ENCODE measurements around the gene DYNLT5. TPM values are rescaled to one million over a fixed set of nuclear protein-coding genes. Genes with fewer than 3 reads are reported as not detected.

Gene DYNLT5
- total and polyA plus RNA-seq, 2 donors, result 1.3 to 6.8 TPM

DNA sequence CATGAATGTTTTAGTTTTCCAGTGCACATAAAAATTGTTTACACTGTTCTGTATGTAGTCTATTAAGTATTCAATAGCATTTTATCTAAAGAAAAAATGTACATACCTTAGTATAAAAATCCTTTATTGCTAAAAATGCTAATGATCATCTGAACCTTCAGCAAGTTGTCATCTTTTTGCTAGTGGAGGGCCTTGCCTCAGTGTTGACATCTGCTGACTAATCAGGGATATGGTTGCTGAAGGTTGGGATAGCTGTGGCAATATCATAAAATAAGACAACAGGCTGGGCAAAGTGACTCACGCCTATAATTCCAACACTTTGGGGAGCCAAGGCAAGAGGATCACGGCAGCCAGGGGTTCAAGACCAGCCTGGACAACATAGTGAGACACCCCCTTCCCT lies 9.0 kb downstream of the DYNLT5 start:
- WGBS, result 79% methylated on average over 2 of the region's 2 CpGs
- Histone ChIP-seq H3K36me3 (ENCODE audit: insufficient read depth) (no peaks in the 10 kb centered on the region), H3K4me1 (ENCODE audit: insufficient read depth) (no peaks in the 10 kb centered on the region), H3K4me3 (ENCODE audit: low read depth, low read length) (no peak overlapping the region), H3K27ac (ENCODE audit: low read depth) (no peak overlapping the region)
- DNase-seq (ENCODE audit: extremely low spot score), result no peak

DNA sequence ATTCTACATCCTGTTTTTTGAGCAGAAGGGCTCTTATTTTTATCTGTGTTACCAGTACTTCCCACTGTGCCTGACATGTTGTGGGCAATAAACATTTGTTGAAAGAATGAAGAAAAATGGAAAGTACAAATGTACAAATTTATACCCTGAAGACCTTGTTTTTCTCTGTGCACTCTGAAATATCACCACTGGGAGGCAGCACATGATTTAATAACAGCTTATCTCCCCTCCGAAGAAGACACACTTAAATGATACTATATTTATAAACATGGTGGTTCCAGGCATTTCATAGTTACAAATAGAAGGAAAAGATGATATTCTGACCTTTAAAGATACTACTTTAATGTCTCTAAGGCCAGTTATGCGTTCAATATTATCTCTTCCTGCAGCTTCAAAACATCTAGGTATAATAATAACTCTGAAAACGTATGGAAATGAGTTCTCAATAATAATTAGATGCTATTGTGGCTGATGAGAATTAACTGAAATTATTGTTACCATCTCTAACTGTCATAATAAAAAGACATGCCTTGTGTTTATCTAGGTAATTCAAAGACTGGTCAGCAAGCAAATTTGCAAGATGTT lies 12.8 kb downstream of the DYNLT5 start:
- Histone ChIP-seq H3K4me3 (ENCODE audit: low read depth, low read length) (no peak overlapping the region), H3K27ac (ENCODE audit: low read depth) (no peak overlapping the region), H3K4me1 (ENCODE audit: insufficient read depth) (no peaks in the 10 kb centered on the region), H3K36me3 (ENCODE audit: insufficient read depth) (no peaks in the 10 kb centered on the region)
- WGBS, result 19% methylated on average over 3 of the region's 3 CpGs
- DNase-seq (ENCODE audit: extremely low spot score), result no peak

DNA sequence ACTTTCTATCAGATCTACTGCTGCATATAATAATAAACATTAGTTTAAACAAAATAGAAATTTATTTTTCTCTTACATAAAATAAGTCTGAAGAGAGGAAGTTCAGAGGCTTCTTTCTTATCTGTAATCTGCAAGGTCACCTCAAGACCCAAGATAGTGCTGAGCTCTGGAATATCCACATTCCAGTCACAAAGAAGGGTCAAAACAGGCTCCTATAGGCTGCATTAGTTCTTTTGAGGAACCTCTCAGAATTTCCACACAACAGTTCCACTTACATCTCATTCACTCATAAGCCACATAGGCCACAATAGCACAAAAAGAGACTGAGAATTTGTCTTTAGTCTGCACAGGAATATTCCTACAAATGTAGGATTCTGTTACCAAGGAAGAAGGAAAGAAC lies 15.4 kb downstream of the DYNLT5 start:
- H3K36me3 ChIP-seq (ENCODE audit: insufficient read depth), result no peaks in the 10 kb centered on the region
- H3K4me1 ChIP-seq (ENCODE audit: insufficient read depth), result no peaks in the 10 kb centered on the region
- H3K4me3 ChIP-seq (ENCODE audit: low read depth, low read length), result no peak overlapping the region
- H3K27ac ChIP-seq (ENCODE audit: low read depth), result no peak overlapping the region
- no peak for DNase-seq (ENCODE audit: extremely low spot score)

DNA sequence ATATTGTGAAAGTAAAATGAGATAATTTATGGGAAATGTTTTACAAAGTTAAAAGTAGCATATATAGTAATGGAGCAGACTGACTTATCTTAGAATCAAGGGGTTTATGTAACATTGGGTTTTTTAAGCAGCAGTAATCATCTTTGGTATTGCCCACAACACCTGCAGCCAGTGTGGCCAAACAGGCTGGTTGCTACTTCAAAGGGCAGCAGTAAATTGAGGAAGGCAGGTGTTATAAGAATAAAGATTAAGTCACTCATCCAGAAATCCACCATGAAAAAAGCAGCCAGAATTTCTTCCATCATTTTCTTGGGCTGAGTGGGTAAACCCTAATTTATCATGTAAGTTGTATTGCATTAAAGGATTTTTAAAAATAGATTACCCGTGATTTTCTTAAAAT lies 16.7 kb downstream of the DYNLT5 start:
- 94% methylated on average over 1 of the region's 1 CpG for WGBS
- no peaks in the 10 kb centered on the region for H3K4me1 ChIP-seq (ENCODE audit: insufficient read depth)
- no peaks in the 10 kb centered on the region for H3K36me3 ChIP-seq (ENCODE audit: insufficient read depth)
- no peak overlapping the region for H3K4me3 ChIP-seq (ENCODE audit: low read depth, low read length)
- H3K27ac ChIP-seq (ENCODE audit: low read depth), result no peak overlapping the region
- DNase-seq (ENCODE audit: extremely low spot score), result no peak

DNA sequence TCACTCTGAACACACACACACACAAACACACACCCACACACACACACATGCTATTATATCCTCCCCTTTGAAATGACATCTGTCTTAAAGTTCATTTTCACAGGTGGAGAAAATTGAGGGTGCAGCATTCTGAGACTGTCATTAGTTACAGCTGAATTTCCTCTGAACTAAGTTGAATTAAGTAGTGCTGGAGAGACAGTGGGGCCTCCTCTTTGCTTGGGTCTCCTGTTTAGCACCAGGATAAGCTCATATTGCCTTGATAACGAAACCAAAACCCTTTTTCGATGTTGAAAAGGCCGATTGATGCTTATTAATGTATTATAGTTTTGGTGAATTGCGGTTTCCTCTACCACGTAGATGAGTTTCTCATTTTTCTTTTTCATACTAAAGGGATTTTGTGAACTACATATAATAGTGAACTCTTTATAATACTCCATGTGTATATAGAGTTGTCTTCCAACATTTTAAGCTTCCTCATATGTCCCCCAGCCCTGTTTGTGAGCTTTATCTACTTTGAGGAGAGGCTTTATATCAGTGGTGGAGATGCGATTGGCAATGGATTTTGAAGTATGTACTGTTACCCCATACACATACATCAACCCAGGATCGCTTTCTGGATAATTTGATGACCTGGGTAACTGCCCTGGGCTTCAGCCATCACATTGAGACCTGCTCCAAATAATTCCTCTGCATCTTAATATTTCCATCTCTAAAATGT lies 17.4 kb downstream of the DYNLT5 start:
- no peaks in the 10 kb centered on the region for H3K36me3 ChIP-seq (ENCODE audit: insufficient read depth)
- no peak for DNase-seq (ENCODE audit: extremely low spot score)
- no peaks in the 10 kb centered on the region for H3K4me1 ChIP-seq (ENCODE audit: insufficient read depth)
- H3K4me3 ChIP-seq (ENCODE audit: low read depth, low read length), result no peak overlapping the region
- WGBS, result 86% methylated on average over 7 of the region's 7 CpGs
- no peak overlapping the region for H3K27ac ChIP-seq (ENCODE audit: low read depth)

DNA sequence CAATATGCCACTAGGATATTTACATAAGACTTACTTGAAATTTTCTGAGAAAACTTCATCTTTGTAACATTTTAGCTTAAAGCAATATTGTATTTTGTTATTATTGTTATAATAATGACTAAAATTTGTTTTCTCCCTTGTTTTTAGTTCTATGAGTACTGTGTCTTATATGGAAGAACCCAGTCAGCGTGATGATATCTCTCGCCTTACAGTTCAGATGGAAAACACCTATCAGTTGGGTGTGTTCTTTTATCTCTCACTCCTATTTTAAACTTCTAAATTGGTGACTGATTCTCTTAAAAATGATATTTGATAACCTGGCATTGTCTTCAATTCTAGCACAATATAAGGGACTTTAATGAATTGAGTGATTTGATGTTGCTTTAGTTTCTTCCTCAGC lies 18.0 kb downstream of the DYNLT5 start:
- DNase-seq (ENCODE audit: extremely low spot score), result no peak
- WGBS, result 96% methylated on average over 2 of the region's 2 CpGs

DNA sequence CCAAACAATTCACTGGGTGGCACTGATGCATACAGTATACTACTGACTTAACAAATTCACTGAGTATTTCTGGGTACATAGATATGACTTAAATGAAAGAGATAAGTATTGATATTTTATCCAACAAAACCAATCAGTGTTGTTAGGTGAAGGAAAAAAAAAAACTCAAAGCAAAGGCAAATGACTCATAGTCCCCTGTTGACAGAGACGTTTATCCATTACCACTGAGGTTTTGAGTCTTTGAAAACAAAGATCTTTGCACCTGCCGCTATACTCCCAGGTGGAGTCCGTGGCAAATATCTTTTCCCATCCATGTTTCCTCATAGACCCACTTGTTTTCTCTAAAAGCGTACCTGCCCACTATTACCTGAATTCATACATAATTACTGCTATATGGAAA lies 18.4 kb downstream of the DYNLT5 start:
- no peaks in the 10 kb centered on the region for H3K36me3 ChIP-seq (ENCODE audit: insufficient read depth)
- 87% methylated on average over 4 of the region's 4 CpGs for WGBS
- no peak overlapping the region for H3K4me3 ChIP-seq (ENCODE audit: low read depth, low read length)
- no peaks in the 10 kb centered on the region for H3K4me1 ChIP-seq (ENCODE audit: insufficient read depth)
- no peak overlapping the region for H3K27ac ChIP-seq (ENCODE audit: low read depth)
- DNase-seq (ENCODE audit: extremely low spot score), result no peak

More for the DNA sequence above, 18.0 kb downstream of the DYNLT5 start:
- no peaks in the 10 kb centered on the region for H3K36me3 ChIP-seq (ENCODE audit: insufficient read depth)
- H3K27ac ChIP-seq (ENCODE audit: low read depth), result no peak overlapping the region
- no peaks in the 10 kb centered on the region for H3K4me1 ChIP-seq (ENCODE audit: insufficient read depth)
- H3K4me3 ChIP-seq (ENCODE audit: low read depth, low read length), result no peak overlapping the region

DNA sequence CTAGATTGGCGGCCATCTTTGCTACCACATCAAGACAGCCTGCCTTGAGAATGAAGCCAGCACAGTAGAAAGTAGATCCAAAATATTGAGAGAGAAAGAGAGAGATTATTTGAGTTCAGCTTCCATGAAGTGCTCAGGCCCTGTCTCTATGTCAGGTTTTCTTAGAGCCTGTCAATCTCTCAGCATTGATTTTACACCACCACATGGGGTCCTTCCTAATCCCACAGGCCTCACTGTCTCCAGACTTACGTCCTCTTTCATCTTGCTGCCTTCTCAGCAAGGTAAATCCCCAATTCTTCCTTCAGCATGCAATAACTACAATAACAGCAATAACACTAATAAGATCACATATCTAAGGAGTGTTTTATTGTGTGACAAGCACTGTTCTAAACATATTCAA lies 21.0 kb downstream of the DYNLT5 start:
- WGBS, result 98% methylated on average over 2 of the region's 2 CpGs
- H3K27ac ChIP-seq (ENCODE audit: low read depth), result no peak overlapping the region
- no peaks in the 10 kb centered on the region for H3K4me1 ChIP-seq (ENCODE audit: insufficient read depth)
- no peaks in the 10 kb centered on the region for H3K36me3 ChIP-seq (ENCODE audit: insufficient read depth)
- H3K4me3 ChIP-seq (ENCODE audit: low read depth, low read length), result no peak overlapping the region
- DNase-seq (ENCODE audit: extremely low spot score), result no peak

DNA sequence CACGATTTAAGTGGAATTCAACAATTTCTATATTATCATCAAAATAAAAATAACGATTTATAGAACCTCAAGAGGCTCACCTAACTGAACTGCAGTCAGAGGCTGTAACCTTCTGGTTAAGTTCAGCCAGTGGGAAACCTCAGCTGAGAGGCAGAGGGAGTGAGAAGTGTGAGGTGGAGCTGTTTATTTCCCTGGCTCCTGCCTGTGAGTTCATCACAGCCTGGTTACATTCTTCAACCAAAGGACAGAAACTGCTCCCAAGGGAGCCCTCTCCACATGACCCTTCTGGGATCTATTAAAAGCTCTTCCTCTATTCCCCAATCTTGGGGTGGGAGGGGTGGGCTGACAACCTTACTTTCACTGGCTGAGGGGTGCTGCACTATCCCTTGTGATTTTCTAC lies 22.2 kb downstream of the DYNLT5 start:
- Histone ChIP-seq H3K4me1 (ENCODE audit: insufficient read depth) (no peaks in the 10 kb centered on the region), H3K27ac (ENCODE audit: low read depth) (no peak overlapping the region), H3K36me3 (ENCODE audit: insufficient read depth) (no peaks in the 10 kb centered on the region), H3K4me3 (ENCODE audit: low read depth, low read length) (no peak overlapping the region)
- WGBS, result 78% methylated on average over 2 of the region's 2 CpGs
- no peak for DNase-seq (ENCODE audit: extremely low spot score)

DNA sequence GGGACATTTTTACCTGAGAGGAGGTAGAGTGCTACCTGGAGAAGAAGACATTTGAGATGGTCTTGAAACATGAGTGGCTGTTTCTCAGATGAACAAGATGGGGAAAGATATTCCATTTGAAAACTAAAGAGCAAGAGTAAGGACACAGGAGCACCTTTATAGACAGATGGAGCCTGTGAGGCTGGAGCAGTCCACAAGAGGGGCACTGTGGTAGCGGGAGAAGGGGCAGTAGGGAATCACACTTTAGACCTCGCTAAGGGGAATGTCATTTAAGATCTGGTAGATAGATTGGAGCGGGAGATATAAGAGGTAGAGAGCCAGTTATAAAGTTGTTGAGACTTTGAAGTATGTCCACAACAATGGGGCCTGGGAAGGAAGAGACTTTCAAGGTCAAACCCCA lies 23.4 kb downstream of the DYNLT5 start:
- 78% methylated on average over 3 of the region's 3 CpGs for WGBS
- Histone ChIP-seq H3K36me3 (ENCODE audit: insufficient read depth) (no peaks in the 10 kb centered on the region), H3K4me1 (ENCODE audit: insufficient read depth) (no peaks in the 10 kb centered on the region), H3K4me3 (ENCODE audit: low read depth, low read length) (no peak overlapping the region), H3K27ac (ENCODE audit: low read depth) (no peak overlapping the region)
- DNase-seq (ENCODE audit: extremely low spot score), result no peak

DNA sequence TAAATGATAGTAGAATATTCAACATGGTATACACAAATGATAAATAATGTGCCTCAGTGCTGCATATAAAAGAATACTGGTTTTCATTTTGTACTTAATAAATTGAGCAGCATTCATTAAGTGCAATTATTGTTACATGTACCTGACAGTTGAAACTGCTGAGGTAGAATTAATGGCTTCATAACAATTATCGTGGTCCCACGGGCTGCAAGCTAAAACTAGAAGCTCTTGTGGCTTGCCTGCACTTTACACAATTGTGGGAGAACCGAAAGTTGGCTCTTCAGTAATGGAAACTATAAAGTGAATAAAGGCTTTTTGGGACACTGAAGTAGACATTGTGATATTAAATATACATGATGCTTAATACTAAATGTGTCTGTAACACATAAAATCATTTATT lies 25.6 kb downstream of the DYNLT5 start:
- DNase-seq (ENCODE audit: extremely low spot score), result no peak
- Histone ChIP-seq H3K4me3 (ENCODE audit: low read depth, low read length) (no peak overlapping the region), H3K4me1 (ENCODE audit: insufficient read depth) (no peaks in the 10 kb centered on the region), H3K36me3 (ENCODE audit: insufficient read depth) (no peaks in the 10 kb centered on the region), H3K27ac (ENCODE audit: low read depth) (no peak overlapping the region)
- WGBS, result 71% methylated on average over 3 of the region's 3 CpGs

DNA sequence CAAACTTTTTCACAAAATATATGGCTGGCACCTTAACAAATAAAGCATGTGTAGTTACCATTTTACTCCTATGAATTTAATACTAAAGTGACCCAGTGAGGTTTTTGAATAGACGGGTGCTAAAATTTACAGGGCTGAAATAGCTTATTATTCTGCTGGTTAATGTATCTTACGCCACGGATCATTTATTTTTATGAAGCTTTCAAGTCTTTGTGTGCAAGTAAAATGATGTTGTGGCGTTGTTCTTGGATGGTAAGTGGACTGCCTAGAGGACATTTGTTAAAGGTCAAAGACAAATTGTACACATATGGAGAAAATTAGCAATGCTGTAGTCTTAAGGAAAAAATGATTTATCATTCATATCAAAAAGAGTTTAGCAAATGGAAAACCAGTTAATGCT lies 26.0 kb downstream of the DYNLT5 start:
- 62% methylated on average over 4 of the region's 4 CpGs for WGBS
- no peak overlapping the region for H3K4me3 ChIP-seq (ENCODE audit: low read depth, low read length)
- H3K27ac ChIP-seq (ENCODE audit: low read depth), result no peak overlapping the region
- no peaks in the 10 kb centered on the region for H3K4me1 ChIP-seq (ENCODE audit: insufficient read depth)
- DNase-seq (ENCODE audit: extremely low spot score), result no peak
- no peaks in the 10 kb centered on the region for H3K36me3 ChIP-seq (ENCODE audit: insufficient read depth)

DNA sequence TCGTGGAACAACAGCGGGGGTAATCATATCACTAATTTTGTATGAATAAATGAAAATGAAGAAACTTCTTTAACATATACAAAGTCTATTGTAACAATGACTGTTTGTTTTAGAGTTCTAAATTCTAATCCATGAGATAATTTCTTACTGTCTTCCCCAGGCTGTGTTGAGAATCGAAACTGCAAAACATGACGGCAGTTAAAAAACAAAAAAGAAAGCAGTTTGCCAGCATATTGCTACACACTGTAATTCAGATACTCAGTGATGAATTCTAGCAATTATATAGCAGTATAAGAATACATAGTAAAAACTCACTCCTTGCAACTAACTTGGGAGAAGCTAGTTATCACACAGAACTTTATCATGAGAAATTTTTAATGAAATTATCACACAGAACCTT lies 26.7 kb downstream of the DYNLT5 start:
- Histone ChIP-seq H3K4me1 (ENCODE audit: insufficient read depth) (no peaks in the 10 kb centered on the region), H3K4me3 (ENCODE audit: low read depth, low read length) (no peak overlapping the region), H3K27ac (ENCODE audit: low read depth) (no peak overlapping the region), H3K36me3 (ENCODE audit: insufficient read depth) (no peaks in the 10 kb centered on the region)
- 75% methylated on average over 4 of the region's 4 CpGs for WGBS
- no peak for DNase-seq (ENCODE audit: extremely low spot score)

DNA sequence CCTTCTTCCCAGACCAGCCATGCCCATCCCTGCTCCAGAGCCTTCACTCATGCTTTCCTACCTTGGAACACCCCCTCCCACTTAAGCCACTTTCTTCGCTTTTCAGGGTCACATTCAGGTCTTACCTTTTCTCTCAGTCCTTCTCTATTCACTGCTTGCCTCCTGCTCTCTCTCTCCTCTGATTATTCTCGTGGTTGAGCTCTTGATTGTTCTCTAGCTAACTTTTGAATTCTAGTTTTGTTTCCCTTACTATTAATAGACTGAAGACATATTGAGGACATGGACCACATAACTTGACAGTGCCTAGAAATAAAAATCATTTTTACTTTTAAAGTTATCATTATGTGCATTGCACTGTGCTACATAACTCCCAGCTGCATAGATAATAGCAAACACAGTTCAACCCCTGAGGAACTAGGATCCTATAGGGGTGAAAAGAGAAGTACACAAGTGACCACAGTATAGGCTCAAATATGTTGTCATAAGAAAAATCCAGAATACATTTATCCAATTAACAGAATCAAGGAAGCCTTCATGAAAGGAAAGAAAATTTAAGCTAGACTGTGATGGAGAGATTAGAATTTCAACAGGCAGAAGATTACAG lies 27.3 kb downstream of the DYNLT5 start:
- 79% methylated on average over 2 of the region's 2 CpGs for WGBS
- no peak overlapping the region for H3K27ac ChIP-seq (ENCODE audit: low read depth)
- DNase-seq (ENCODE audit: extremely low spot score), result no peak
- no peaks in the 10 kb centered on the region for H3K36me3 ChIP-seq (ENCODE audit: insufficient read depth)
- H3K4me3 ChIP-seq (ENCODE audit: low read depth, low read length), result no peak overlapping the region
- H3K4me1 ChIP-seq (ENCODE audit: insufficient read depth), result no peaks in the 10 kb centered on the region
